ENCODE measurements around the gene GFRA1.

Gene GFRA1, protein sequence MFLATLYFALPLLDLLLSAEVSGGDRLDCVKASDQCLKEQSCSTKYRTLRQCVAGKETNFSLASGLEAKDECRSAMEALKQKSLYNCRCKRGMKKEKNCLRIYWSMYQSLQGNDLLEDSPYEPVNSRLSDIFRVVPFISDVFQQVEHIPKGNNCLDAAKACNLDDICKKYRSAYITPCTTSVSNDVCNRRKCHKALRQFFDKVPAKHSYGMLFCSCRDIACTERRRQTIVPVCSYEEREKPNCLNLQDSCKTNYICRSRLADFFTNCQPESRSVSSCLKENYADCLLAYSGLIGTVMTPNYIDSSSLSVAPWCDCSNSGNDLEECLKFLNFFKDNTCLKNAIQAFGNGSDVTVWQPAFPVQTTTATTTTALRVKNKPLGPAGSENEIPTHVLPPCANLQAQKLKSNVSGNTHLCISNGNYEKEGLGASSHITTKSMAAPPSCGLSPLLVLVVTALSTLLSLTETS

GRCh38 chr10:116272440-116273283 is at the start of gene GFRA1:
TSS of gene GFRA1 (minus strand) at chr10:116273206. CDS start at chr10:116272029, 1,177 bp downstream.
- DNase-seq (ENCODE audit: low spot score): peak; percentile 77

DNA sequence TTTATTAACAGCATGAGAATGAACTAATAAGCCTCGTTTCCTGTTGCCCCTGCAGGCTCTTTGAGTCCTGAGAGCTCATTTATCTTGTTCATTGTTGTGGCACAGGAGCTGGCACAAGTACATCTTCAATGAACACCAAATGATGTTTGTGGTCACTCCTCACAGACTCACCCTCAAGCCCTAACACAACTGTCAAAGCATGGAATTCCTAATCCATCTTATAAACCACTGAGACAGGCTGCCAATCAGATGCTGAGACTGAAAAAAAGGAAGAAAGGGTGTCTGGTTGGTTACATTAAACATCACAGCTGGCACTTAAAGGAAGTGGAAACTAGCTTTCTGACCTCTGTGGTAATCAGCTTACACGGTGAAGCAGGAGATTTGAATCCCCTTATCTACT is 43.5 kb upstream of the GFRA1 start:
- no peak for DNase-seq (ENCODE audit: low spot score)

DNA sequence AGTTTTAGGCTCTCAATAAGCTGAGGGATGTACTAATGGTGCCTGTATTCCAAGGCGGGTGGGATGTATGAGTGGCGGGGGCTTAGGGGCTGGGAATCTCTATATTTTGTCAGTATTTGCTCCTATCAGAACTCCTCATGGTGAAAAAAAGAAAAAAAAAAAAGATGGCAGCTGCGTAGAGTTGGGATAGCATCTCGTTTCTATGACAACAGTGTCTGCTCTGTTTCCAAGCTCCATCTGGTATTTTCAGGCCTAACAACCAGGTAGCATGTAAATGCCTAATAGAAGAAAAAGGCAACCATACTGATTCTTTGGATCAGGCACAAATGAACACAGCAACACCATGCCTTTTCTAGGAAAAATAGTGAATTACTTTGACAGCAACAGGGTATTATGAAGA is 39.5 kb upstream of the GFRA1 start:
- no peak for DNase-seq (ENCODE audit: low spot score)

GRCh38 chr10:116311706-116312490 is 38.9 kb upstream of the GFRA1 start:
- DNase-seq (ENCODE audit: low spot score): no peak

GRCh38 chr10:116311016-116311415 is 38.0 kb upstream of the GFRA1 start:
- no peak for DNase-seq (ENCODE audit: low spot score)

GRCh38 chr10:116307455-116307854 is 34.4 kb upstream of the GFRA1 start:
- no peak for DNase-seq (ENCODE audit: low spot score)

GRCh38 chr10:116306847-116307246 is 33.8 kb upstream of the GFRA1 start:
- DNase-seq (ENCODE audit: low spot score): no peak

- DNase-seq (ENCODE audit: low spot score): no peak
Observed at GRCh38 chr10:116304923-116305322, 31.9 kb upstream of the GFRA1 start.

- peak; percentile 7 for DNase-seq (ENCODE audit: low spot score)
Observed at GRCh38 chr10:116300542-116300941, 27.5 kb upstream of the GFRA1 start.

DNA sequence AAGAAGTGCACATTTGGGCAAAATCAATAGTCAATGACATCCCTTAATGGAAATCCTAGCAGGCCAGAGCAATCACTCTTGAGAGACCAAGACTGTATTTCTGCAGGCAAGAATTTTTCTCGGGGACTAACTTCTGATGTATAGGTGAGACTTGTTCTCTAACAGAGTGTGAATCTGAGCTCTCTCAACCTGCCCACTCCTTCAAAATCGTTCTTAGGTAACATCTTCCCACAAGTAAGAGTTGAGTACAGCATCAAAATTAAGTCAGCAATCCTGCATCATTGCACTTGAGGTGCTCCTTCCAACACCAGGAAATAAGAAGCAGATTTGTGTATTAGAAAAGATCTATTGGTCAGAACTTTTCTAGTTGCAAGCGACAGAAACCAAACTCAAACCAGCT is 25.6 kb upstream of the GFRA1 start:
- DNase-seq (ENCODE audit: low spot score): no peak

DNA sequence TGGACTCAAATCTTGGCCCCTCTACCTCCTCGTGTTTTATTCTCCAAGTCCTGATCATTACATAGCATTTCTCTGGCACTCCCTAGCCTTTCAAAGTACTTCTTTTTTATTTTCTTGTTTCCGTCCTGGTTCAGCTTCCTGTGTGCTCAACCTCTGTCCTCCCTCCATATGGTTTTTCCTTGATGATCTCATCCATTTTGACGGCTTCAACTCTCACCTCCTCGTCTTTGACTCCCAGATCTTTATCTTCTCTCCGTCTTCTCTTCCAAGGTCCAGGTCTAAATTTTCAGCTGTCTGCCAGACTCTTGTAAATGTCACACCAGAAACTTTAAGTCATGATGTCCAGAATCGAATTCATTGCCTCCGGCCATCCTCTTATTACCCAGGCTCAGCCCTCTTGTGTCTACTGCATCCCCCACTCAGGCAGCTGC is 23.3 kb upstream of the GFRA1 start:
- DNase-seq (ENCODE audit: low spot score): no peak

GRCh38 chr10:116292493-116292892 is 19.5 kb upstream of the GFRA1 start:
- no peak for DNase-seq (ENCODE audit: low spot score)

DNA sequence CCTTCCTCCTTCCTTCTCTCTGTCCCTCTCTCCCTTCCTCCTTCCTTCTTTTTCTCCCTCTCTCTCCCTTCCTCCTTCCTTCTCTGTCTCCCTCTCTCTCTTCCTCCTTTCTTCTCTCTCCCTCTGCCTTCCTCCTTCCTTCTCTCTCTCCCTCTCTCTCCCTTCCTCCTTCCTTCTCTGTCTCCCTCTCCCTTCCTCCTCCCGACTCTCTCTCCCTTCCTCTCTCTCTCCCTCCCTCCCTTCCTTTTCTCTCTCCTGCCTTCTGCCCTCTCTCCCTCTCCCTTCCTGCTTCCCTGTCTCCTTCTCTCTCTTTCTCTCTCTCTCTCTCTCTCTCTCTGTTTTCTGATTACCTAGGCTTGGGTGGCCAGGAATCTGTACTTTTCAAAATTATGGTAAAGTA is 16.6 kb upstream of the GFRA1 start:
- no peak for DNase-seq (ENCODE audit: low spot score)

DNA sequence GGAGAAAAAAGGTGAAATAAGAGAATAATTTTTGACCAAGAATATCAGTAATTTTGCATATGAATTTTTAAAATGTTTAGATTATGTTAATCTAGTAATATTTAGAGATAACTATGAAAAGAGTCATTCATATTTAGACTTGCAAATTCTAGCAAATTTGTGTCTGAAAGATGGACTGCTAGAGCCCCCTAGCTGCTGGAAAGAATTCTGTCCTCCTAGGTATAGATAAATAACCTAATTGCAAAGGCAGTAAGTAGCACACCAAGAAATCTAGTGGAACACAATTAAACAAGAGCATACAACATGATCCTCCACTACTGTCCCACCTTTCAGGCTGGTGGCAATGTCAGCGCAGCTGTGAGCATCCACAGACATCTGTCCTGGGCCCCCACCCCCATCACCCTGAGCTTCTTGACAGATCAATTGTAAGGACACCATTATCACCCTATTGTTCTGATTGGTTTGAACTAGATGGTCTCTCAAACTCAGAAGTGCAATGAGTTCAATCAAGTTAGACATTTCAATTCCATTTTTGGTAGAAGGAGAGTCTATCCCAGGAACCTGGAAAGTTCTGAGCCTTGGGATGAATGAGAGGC is 15.0 kb upstream of the GFRA1 start:
- DNase-seq (ENCODE audit: low spot score): peak; percentile 66

DNA sequence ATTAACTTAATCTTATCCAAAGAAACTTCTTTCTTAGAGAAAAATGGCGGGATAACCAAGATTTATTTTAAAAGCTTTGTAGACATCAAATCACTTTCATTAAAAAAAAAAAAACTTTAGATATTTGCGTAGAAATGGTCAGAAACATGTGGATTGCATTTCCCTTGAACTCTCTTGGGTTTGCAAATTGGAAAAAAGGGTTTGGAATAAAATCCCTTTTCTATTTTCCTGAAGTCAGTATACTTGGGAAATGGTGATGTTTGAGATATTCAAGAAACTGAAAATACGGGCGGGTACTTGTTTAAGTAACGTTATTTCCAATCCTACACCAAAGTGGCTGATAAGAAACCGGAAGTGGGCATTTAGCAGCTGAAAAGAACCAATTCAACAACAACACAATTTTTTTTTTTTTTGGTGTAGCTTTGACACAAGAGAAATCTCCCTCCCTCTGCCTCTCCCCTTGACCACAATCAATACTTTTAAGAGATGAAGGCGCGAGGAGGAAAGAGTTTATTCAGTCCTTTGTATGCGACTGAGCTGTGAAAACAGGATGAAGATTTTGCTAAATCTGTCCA is 13.7 kb upstream of the GFRA1 start:
- DNase-seq (ENCODE audit: low spot score): no peak

GRCh38 chr10:116281775-116282174 is 8.8 kb upstream of the GFRA1 start:
- DNase-seq (ENCODE audit: low spot score): peak; percentile 16

DNA sequence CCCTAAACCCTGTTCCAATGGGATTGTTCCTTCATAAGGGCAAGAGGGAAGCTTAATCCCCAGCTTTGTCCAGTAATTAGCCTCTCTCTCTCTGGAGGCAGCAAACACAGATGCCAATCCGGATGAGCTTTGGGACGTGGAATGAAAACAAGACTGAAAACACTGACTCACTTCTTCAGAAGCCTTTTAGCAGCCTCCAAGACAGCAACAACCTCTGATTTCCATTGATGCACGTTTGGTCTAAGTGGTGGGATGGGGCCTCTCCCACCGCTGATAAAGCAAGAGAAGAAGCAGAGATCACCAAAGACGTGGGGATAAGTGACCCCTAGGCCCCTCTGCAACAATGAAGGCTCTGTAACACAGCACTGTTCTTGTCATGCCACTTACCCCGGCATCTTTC is 5.8 kb upstream of the GFRA1 start:
- peak; percentile 64 for DNase-seq (ENCODE audit: low spot score)

- DNase-seq (ENCODE audit: low spot score): no peak
Observed at GRCh38 chr10:116276981-116277380, 4.0 kb upstream of the GFRA1 start.

- peak; percentile 64 for DNase-seq (ENCODE audit: low spot score)
Observed at GRCh38 chr10:116274064-116274904, 1.3 kb upstream of the GFRA1 start.

Data from GM03348 (cell line).